Upper lobe of left lung (tissue), 6 donors: Measurements from ENCODE around the gene ARHGAP15. TPM values are rescaled to one million over a fixed set of nuclear protein-coding genes. Genes with fewer than 3 reads are reported as not detected.

Experiments
- ATAC-seq, 2 donors: fragments of 200-7000 bp; cut with Tn5 transposase; one replicate each; pipeline ENCODE4 v1.9.1; 2022; ENCODE audit warnings: mild to moderate bottlenecking in 2 of 2, moderate library complexity in 2 of 2; ENCODE audit not compliant: low FRiP score in 2 of 2
- DNase-seq, 2 donors: peaks; one replicate each; pipeline ENCODE4 v3.0.0-alpha.2; 2019 to 2020
- H3K27ac ChIP-seq, 4 donors: fragments of 200-600 bp; sonication (generic); one replicate each; pipeline ENCODE4 v1.5.1; 2016 to 2019
- H3K27me3 ChIP-seq, 4 donors: fragments of 200-600 bp; sonication (generic); one replicate each; pipeline ENCODE4 v1.5.1; 2017 to 2019
- H3K36me3 ChIP-seq, 4 donors: fragments of 200-600 bp; sonication (generic); one replicate each; pipeline ENCODE4 v1.5.1; 2016 to 2019
- H3K4me1 ChIP-seq, 4 donors: fragments of 200-600 bp; sonication (generic); one replicate each; pipeline ENCODE4 v1.5.1; 2018 to 2019
- H3K4me3 ChIP-seq, 4 donors: fragments of 200-600 bp; sonication (generic); one replicate each; pipeline ENCODE4 v1.5.1; 2017 to 2019; ENCODE audit warnings: mild to moderate bottlenecking in 2 of 4, moderate library complexity in 1 of 4
- H3K9me3 ChIP-seq, 4 donors: fragments of 200-600 bp; sonication (generic); one replicate each; pipeline ENCODE4 v1.5.1; 2018 to 2019
- EP300 ChIP-seq, 4 donors: sonication (generic); formaldehyde crosslinking; IDR thresholded peaks; one replicate each; pipeline ENCODE4 v1.5.1; 2017; ENCODE audit warnings: antibody characterized with exemption in 4 of 4, control low read depth in 2 of 4
- POLR2A ChIP-seq, 4 donors: fragments of 450-650 bp; IDR thresholded peaks; one replicate each; pipeline ENCODE4 v1.5.1; 2016 to 2017; ENCODE audit warnings: antibody characterized with exemption in 4 of 4, mild to moderate bottlenecking in 2 of 4
- POLR2AphosphoS5 ChIP-seq, 2 donors: sonication (generic); formaldehyde crosslinking; IDR thresholded peaks; one replicate each; pipeline ENCODE4 v1.5.1; 2017; ENCODE audit warnings: antibody characterized with exemption in 2 of 2
- WGBS, 2 donors: methylation state at CpG; one replicate each; pipeline ENCODE4 v1.1.5; 2017 to 2018; 5-methylcytosine and 5-hydroxymethylcytosine counted together
- total RNA-seq, 6 donors: library from RNA; depleted of rRNA in 4 of 6; stranded (reverse); fragments of >200 nt in 4 of 6; gene quantifications; one replicate each; pipeline versions ENCODE4 v1.1.0 to v1.2.1, GENCODE V29; 2016 to 2021
- TF ChIP-seq, protein P1 (sequence below), 6 experiments: fragments of 450-650 bp in 4 of 6; fragments of 200-600 bp in 2 of 6; sonication (generic) in 2 of 6; IDR thresholded peaks; one replicate each; pipeline ENCODE4 v1.5.1; 2016 to 2019; ENCODE audit warnings: antibody characterized with exemption in 6 of 6
- donor health status: DM: no; HTN: no; CAD: no; lungs with moderate emphysema.
- donor health status: DM: no; HTN: yes; CAD: no; lungs with severe emphysema.

ARHGAP15 gene
- total RNA-seq, 6 donors from 2014 or later, result 11.9 to 57.6 (median 17.5) TPM

DNA sequence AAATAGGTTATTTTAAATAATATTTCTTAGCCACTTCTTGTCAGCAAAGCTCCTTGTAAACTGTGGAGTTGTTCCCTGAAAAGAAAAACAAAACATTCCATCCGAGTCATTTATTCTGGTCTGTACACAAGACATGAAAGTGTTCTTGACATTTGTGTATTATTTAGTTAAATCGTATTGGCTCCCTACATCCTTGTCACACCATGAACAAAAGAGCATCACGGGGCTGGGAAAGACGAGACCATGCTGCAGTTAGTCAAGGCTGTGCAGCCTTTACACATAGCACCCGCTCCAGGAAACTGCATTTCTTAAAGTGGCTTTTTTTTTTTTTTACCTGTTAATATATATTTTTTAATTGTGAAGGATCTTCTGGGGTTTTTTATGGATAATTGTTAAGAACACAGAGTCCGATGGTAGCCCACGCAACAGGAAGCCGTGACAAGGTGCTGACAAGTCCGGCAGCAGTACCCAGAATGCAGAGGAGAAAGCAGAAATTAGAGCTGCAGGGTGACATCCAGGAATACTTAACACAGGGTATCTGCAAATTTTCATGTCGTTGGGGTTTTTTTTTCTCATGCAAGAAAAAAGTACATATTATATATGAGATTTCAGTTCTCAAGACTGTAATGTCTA, 588.4 kb downstream of the ARHGAP15 start:
- 42 to 60% methylated on average over 10 of the region's 10 CpGs for WGBS, 2 donors
- Histone ChIP-seq H3K27me3 (no peaks in the 10 kb centered on the region), H3K4me3 (peak overlapping the region in 1 of 4 donors; percentile 10), H3K4me1 (peaks cover 0 to 8% (median 0%) of the 10 kb centered on the region in 4 donors), H3K27ac (peak overlapping the region in 3 of 4 donors; percentile 5 to 51 (median 15)), H3K36me3 (no peaks in the 10 kb centered on the region), H3K9me3 (no peaks in the 10 kb centered on the region)
- TF ChIP-seq POLR2A (IDR thresholded peaks at IDR 0.05) (no peak), POLR2AphosphoS5 (IDR thresholded peaks at IDR 0.05) (no peak), EP300 (IDR thresholded peaks at IDR 0.05) (no peak)
- TF ChIP-seq, protein P1, sequence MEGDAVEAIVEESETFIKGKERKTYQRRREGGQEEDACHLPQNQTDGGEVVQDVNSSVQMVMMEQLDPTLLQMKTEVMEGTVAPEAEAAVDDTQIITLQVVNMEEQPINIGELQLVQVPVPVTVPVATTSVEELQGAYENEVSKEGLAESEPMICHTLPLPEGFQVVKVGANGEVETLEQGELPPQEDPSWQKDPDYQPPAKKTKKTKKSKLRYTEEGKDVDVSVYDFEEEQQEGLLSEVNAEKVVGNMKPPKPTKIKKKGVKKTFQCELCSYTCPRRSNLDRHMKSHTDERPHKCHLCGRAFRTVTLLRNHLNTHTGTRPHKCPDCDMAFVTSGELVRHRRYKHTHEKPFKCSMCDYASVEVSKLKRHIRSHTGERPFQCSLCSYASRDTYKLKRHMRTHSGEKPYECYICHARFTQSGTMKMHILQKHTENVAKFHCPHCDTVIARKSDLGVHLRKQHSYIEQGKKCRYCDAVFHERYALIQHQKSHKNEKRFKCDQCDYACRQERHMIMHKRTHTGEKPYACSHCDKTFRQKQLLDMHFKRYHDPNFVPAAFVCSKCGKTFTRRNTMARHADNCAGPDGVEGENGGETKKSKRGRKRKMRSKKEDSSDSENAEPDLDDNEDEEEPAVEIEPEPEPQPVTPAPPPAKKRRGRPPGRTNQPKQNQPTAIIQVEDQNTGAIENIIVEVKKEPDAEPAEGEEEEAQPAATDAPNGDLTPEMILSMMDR (IDR thresholded peaks at IDR 0.05), result no peak
- no peak for DNase-seq
- ATAC-seq, result no peak

DNA sequence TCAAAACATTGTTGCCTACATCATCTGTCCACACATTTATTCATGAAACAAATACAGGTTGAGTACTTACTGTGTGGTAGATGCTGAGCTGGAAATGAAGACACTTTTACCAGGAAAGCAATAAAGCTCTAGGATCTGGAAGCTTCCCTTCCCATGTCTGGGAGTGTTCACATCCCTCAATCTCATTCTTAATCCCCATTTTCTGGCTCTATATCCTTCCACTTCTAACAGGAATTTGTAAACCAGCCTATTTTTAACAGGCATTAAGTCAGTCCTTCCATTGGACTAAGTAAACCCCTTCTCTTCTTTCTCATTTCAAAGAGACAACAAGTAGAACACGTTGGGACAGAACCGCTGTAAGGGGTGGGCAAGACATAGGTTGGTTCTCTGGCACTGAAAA, 589.5 kb downstream of the ARHGAP15 start:
- peaks cover 0 to 8% (median 0%) of the 10 kb centered on the region in 4 donors for H3K4me1 ChIP-seq
- DNase-seq (no peak), ATAC-seq (no peak)
- H3K27me3 ChIP-seq, result no peaks in the 10 kb centered on the region
- WGBS, 2 donors, result 85 to 86% methylated on average over 2 of the region's 2 CpGs
- no peak overlapping the region for H3K27ac ChIP-seq
- no peak for TF ChIP-seq POLR2AphosphoS5 (IDR thresholded peaks at IDR 0.05)
- TF ChIP-seq, protein P1 (IDR thresholded peaks at IDR 0.05), result no peak
- no peak overlapping the region for H3K4me3 ChIP-seq
- no peaks in the 10 kb centered on the region for H3K36me3 ChIP-seq
- H3K9me3 ChIP-seq, result no peaks in the 10 kb centered on the region

DNA sequence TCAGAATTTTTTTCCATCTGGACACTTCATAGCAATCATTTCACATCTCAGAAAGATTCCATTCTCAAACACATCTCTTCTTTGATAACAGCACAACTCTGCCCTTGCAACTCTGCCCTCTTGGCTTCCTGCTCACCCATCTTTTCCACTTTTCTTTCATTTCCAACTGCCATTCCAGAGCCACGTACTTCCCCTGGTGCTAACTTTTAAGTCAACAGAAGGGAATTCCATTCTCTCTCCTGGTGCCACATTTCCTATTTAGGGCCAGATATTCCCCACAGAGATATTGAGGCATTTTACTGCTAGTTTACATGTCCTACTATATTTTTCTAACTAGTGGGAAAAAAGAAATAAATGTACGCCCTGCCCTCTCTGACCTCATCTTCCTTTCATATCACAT, 590.2 kb downstream of the ARHGAP15 start:
- H3K27me3 ChIP-seq, result no peaks in the 10 kb centered on the region
- no peak for TF ChIP-seq POLR2AphosphoS5 (IDR thresholded peaks at IDR 0.05)
- TF ChIP-seq, protein P1 (IDR thresholded peaks at IDR 0.05), result no peak
- TF ChIP-seq POLR2A (IDR thresholded peaks at IDR 0.05), result no peak
- no peak for TF ChIP-seq EP300 (IDR thresholded peaks at IDR 0.05)
- no peak overlapping the region for H3K4me3 ChIP-seq
- peaks cover 0 to 8% (median 0%) of the 10 kb centered on the region in 4 donors for H3K4me1 ChIP-seq
- 61 to 88% methylated on average over 2 of the region's 2 CpGs for WGBS, 2 donors
- ATAC-seq, result no peak
- H3K36me3 ChIP-seq, result no peaks in the 10 kb centered on the region
- DNase-seq, result no peak
- H3K27ac ChIP-seq, result no peak overlapping the region
- no peaks in the 10 kb centered on the region for H3K9me3 ChIP-seq

DNA sequence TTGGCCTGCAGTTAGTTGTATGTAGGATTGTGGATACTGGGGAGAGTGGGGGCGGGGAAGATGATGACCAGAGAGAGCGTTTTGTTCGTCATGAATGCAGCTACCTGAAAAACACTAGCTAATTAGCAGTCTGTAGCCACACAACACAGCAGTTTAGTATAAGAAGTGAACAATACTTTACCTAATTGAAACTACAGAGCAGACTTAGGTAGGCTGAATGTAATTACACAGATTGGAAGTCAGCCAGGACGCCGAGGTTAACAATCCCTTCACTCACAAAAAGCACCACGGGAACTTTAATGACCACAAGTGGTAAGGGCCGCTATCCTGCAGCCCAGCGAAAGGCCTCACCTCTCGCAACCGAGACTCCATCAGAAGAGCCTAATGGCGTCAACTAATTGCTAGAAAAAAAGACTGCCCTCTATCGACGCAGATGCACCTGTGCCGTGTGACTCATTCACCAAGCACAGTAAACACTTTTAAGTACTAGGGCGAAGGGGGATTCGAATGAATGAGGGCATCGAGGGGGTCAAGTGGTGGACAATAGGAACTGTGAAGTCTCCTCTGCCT, 591.0 kb downstream of the ARHGAP15 start:
- no peaks in the 10 kb centered on the region for H3K27me3 ChIP-seq
- H3K27ac ChIP-seq, result no peak overlapping the region
- WGBS, 2 donors, result 80 to 81% methylated on average over 17 of the region's 17 CpGs
- peaks cover 0 to 8% (median 0%) of the 10 kb centered on the region in 4 donors for H3K4me1 ChIP-seq
- H3K4me3 ChIP-seq, result no peak overlapping the region
- TF ChIP-seq POLR2A (IDR thresholded peaks at IDR 0.05), result no peak
- TF ChIP-seq, protein P1 (IDR thresholded peaks at IDR 0.05), result no peak
- TF ChIP-seq EP300 (IDR thresholded peaks at IDR 0.05), result no peak
- TF ChIP-seq POLR2AphosphoS5 (IDR thresholded peaks at IDR 0.05), result no peak
- no peaks in the 10 kb centered on the region for H3K36me3 ChIP-seq
- no peaks in the 10 kb centered on the region for H3K9me3 ChIP-seq
- ATAC-seq, result no peak
- DNase-seq, result no peak

DNA sequence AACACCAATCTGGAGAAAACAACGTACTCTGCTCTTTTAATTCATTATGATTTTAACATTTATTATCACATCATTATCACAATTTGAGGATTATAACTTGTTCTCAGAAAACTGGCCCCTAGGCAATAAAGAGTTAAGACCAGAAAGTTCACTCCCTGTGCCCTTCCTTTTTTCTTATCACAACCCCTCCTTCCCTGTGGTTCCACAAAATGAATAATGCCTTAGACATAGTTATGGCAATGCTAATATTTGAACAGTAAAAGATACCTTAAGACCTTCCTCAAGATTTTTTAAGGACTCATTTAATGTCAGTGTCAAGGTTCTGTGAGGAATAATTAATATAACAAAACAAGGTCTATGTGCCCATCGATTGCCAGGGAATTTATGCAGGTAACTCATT, 596.2 kb downstream of the ARHGAP15 start:
- Histone ChIP-seq H3K27ac (no peak overlapping the region), H3K4me1 (no peaks in the 10 kb centered on the region), H3K36me3 (no peaks in the 10 kb centered on the region), H3K9me3 (no peaks in the 10 kb centered on the region), H3K27me3 (no peaks in the 10 kb centered on the region), H3K4me3 (no peak overlapping the region)
- WGBS, 2 donors, result 75 to 80% methylated on average over 2 of the region's 2 CpGs
- ATAC-seq, result no peak
- TF ChIP-seq POLR2A (IDR thresholded peaks at IDR 0.05) (no peak), POLR2AphosphoS5 (IDR thresholded peaks at IDR 0.05) (no peak), EP300 (IDR thresholded peaks at IDR 0.05) (no peak)
- TF ChIP-seq, protein P1 (IDR thresholded peaks at IDR 0.05), result no peak
- no peak for DNase-seq
